ENCODE results near the gene AMN.

AMN gene

DNA sequence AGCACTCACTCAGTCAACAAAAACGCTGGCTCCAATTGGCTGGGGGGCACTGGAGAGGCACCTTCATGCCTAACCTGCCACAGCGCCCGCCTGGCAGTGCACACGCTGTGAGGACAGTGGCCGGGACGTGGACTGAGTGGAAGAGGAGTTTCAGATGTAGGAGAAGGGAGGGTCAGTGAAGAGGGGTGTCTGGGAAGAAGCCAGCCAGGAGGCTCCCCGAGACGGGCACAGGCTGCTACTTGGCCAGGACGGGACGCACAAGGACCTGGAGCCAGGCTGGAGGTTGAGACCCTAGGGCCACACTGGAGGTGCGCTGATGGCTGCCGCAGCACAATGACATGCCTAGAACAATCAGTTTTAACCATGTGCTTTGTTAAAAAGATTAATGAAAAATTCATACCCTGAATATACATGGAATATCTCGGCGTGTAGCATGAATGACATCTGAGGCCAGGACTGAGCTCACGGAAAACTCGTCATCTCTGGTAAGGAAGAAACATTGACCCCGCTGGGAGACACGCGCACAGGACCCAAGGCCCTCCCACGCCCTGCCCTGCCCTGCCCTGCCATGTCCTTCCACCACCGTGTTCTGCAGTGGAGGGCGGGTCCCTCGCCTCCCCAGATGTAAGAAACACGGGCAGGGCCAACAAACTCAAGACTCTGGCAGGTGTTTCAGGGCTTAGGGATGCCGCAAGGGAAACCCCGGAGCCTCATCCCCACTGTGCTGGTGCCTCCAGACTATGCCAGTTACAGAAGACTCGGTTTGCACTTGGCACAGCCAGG lies 25.0 kb downstream of the AMN start:
- DNase-seq: no peak

- no peak for DNase-seq
Measured at GRCh38 chr14:102948698-102949061, 26.2 kb downstream of the AMN start.

GRCh38 chr14:102949062-102949800 lies 26.8 kb downstream of the AMN start:
- peak; percentile 22 for DNase-seq

GRCh38 chr14:102949801-102950451 lies 27.5 kb downstream of the AMN start:
- DNase-seq: no peak

DNA sequence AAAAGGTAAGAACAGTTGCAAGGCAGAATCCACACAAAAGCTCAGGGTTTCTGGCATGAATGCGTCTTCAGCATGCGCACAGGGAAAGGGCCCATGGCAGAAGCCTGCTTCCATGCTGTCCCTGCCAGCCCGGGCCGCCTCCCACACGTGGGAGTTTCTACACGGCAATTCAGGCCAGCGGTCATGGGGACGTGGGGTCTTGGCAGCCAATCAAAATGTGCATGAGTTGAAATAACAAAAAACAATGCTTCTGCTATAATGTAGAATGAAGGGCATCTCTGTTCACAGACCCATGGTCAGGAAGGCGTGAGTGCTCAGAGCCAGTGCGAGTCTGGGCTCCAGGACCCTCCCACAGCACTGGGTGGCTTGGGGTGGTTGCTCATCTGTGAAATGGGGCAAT lies 28.6 kb downstream of the AMN start:
- no peak for DNase-seq

DNA sequence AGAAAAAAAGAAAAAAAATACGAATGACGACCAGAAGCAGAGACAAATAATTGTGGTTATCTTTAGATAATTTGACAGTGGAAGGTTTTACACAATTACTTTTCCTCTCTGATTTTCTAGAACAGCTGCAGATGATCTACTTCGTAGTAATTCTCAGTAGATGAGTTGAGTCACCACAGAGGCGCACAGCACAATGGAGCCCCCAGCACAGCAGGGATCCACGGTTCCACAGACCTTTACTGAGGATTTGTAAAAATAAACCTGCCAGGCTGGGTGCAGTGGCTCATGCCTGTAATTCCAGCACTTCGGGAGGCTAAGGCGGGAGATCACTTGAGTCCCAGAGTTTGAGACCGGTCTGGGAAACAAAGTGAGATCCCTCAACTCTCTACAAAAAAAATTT lies 29.3 kb downstream of the AMN start:
- no peak for DNase-seq

- DNase-seq: no peak
Measured at GRCh38 chr14:102952276-102952675, 29.8 kb downstream of the AMN start.

- DNase-seq: no peak
Measured at GRCh38 chr14:102953100-102953499, 30.6 kb downstream of the AMN start.

- DNase-seq: no peak
Measured at GRCh38 chr14:102954081-102954789, 31.8 kb downstream of the AMN start.

GRCh38 chr14:102955636-102956408 lies 33.4 kb downstream of the AMN start:
- no peak for DNase-seq

GRCh38 chr14:102957222-102957621 lies 34.8 kb downstream of the AMN start:
- no peak for DNase-seq

DNA sequence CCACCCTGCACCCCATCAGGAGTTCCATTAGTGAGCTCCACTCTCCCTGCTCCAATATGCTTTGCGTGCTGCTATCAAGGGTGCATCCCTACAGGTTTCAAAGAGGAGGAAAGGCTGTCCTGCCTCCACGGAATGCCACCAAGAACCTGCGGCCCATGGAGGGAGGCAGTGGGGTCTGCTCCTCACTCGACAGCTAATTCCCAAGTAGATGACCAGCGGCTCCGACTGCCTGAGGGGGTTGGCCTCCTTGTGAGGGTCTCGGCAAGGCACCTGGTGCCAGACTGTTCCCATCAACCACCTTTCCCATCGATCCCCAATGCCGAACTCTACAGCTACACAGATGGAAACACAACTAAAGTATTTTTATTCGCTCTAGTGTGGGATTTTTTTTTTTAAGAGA lies 36.0 kb downstream of the AMN start:
- no peak for DNase-seq

- no peak for DNase-seq
Measured at GRCh38 chr14:102962111-102962627, 39.7 kb downstream of the AMN start.

DNA sequence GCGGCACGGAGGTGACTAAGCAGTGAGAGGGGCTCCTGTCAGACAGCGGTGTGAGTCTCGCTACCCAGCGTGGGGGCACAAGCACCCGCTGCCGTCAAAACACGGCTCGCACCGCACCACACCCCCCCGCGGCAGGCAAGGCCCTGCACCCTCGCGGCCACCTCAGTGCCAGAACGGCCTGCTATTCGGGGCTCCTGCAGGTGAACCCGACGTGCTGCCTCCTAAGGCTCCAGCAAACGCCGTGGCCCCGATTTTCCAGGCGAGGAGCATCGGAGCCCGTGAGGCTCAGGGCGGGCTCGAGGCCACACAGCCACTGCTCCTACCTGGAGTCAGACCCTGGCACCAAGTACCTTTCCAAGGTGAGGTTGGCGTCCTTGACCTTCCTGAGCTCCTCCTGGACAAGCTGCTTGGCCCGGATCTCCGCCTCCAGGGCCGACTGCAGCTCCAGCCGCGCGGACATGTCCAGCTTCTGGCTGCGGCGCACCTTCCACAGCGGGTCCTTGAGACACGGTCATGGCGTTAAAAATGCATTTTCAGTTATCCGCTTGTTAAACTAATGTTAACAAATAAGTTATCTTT lies 41.8 kb downstream of the AMN start:
- DNase-seq: no peak

DNA sequence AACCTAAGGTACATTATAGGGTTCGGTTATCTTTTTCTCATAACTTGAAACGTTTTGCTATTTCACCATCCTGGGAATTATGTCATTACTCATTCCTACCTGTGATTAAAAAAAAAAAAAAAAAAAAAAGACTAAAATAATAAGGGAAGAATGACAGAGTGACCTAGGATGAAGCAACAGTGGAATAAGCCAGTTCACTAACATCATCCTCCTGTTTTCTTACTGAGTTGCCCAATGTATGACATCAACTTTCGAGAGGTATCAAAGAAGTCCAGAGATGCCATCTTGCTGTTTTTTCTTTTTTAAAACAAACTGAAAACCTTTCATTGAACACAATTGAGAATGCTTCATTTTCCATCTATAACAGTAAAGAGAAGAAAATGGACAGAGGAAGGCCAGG lies 42.8 kb downstream of the AMN start:
- no peak for DNase-seq

DNA sequence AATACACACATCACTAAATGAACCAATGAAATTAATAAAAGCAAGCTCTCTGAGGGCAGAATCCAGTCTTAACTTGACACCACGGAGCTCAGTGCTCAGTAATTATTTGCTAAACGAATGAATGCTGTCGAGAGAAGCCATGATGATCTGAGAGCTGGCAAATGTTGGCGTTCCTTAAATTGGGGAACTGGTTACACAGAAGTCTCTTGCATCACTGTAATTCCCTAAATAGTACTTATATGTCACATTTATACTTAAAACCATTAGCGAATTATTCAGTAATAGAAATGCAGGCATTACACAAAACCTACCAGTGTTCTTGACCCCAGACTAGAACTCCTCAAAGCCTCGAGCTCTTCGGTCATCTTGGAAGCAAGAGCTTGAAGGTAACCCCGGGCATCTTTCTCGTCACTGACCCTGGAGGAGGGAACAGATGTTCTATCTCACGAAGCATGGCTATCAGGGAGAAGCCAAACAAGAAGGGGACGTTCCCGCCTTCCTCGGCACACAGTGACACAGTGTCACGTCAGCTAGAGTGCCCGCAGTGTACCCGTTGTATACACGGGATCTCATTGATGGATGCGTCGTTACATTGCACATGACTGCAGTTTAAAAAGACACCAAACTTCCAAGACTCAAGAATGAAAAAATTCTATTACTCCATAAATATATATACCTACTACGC lies 43.6 kb downstream of the AMN start:
- DNase-seq: no peak

- no peak for DNase-seq
Measured at GRCh38 chr14:102966681-102967505, 44.4 kb downstream of the AMN start.

DNA sequence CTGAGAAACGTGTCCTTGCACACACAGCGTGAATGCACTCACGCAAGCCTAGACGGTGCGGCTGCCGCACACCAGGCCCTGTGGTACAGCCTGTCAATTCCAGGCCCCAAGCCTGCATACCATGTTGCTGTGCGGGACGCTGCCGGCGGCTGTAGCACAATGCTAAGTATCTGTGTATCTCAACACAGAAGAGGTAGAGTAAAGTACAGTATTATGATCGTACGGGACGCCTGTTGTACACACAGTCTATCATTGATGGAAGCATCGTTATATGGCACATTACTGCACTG lies 45.0 kb downstream of the AMN start:
- DNase-seq: no peak

DNA sequence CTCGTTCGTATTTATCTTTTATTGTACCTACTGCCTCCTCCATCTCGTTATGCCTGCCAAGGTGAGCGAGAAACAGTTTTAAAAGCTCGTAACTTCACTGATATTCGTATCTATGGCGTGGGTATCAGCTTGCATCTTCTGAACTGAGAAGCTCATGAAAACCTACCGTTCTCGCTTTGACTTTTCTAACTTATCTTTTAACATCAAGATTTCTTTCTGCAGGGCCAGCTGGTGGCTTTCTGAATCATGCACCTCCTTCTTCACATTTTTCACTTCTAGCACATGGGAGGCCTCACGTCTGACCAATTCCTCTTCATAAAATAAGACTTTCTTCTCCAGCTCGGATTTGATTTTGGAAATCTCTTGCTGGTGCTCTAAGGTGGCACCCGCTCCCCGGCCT lies 45.8 kb downstream of the AMN start:
- no peak for DNase-seq

DNA sequence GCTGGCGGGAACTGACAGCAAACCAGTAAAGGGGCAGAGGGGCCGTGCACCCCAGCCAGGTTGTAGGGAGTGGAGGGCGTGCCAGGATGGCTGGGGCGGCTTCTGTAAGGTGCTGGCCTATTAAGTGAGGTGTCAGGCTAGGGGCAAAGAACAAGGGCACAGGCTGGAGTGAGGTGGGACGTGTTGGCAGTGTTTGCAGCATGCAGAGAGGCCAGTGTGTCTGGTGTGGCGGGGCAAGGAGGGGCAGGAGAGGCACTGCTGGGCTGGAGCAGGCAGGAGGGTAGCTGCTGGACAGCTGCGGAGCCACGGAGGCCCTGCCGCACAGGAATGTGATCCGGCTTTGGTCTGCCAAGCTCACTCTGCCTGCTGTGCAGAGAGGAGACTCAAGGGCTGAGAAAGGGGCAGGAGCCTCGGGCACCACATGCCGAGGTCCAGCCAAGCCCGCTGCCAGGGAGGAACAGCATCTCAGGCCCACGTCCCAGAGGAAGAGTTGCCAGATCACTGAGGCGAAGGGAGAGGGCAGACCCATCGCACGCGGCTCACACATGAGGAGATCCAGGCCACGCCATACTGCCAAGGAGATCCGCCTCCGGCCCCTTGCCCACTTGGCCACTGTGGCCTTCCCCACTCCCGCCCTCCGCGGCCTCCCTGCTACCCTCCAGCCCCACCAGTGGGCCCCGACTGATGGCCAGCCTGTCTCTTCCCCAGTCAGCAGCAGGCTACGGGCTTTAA lies 46.8 kb downstream of the AMN start:
- DNase-seq: no peak
